Stimulated activated CD8-positive, alpha-beta memory T cell treated with anti-CD3 and anti-CD28 coated beads, Interleukin-7, amount 100 ng/mL, for 4 hours (primary cell): ENCODE measurements around the gene MEI4.
"Not testable (repeated sequence)": the region's sequence is repeated elsewhere in the genome, so short reads cannot be mapped to it uniquely, and the experiment has no call there.

Experiments used
- DNase-seq, 2 donors: peaks; one replicate each; pipeline ENCODE4 v3.0.0-alpha.2; 2020; ENCODE audit warnings: low read depth in 2 of 2

Gene MEI4

GRCh38 chr6:77815531-77815930 is 162.7 kb downstream of the MEI4 start:
- DNase-seq = no peak

- no peak for DNase-seq
These were observed 164.0 kb downstream of the MEI4 start for GRCh38 chr6:77816766-77817270.

DNA sequence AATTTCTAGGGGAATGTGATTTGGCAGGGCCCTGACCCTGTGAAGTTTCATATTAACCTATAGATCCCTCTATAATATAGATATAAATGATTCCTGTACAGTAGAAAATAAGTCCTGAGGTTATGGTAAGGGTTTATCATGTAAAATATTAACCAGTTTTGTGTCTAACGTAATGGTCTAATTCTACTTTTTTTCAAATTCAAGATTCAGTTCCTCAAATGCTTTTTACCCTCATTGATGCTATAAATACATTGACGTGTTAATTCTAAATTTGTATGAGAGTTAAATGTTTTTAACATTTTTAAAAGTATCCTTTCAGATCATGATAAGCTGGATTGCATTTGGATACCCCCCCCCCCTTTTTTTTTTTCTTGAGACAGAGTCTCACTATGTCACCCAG is 169.4 kb downstream of the MEI4 start:
- no peak for DNase-seq

DNA sequence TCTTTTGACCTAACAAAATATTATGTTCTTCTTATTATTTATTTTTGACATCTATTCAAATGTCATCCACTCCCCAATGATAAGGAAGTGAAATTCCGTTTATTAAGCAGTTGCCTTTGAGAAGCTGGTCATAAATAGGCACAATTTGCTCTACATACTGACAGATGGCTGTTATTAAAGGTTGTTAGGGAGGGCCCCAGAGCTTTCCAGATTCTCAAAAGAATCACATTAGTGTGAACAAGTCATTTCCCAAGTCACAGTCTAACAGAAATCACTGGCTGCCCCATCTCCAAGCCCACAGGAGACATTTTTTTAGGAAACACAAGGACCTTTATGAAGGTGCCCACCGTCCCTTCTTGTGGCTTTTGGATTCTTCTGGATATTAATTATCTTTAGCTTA is 172.4 kb downstream of the MEI4 start:
- DNase-seq = no peak

DNA sequence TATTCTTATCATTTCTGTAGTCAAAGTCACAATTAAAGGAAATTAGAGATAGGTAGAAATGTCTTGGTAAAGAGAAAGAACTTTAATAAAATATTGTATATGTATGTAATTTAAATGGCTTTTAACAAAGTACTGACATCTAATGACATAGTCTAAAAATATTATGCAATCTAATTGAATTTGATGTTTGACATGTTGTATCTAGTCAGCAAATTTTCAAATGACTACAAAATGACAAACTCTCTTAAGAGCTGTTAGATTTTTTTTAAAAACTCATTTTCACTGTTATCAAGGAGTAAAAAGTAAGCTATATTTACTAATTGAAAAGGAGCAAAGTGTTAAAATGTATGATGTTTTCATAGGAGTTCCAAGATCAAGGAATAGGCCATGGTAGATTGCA is 176.9 kb downstream of the MEI4 start:
- DNase-seq = no peak

DNA sequence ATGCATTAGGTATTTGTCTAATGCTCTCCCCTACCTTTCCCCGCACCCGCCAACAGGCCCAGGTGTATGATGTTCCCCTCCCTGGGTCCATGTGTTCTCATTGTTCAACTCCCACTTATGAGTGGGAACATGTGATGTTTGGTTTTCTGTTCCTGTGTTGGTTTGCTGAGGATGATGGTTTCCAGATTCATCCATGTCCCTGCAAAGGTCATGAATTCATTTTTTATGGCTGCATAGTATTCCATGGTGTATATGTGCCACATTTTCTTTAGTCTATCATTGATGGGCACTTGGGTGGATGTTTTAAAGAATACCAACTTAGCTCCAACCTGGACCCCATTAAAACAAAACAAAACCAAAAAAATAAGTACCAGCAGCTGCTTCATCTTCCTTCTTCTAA is 180.9 kb downstream of the MEI4 start:
- not testable (repeated sequence) for DNase-seq

DNA sequence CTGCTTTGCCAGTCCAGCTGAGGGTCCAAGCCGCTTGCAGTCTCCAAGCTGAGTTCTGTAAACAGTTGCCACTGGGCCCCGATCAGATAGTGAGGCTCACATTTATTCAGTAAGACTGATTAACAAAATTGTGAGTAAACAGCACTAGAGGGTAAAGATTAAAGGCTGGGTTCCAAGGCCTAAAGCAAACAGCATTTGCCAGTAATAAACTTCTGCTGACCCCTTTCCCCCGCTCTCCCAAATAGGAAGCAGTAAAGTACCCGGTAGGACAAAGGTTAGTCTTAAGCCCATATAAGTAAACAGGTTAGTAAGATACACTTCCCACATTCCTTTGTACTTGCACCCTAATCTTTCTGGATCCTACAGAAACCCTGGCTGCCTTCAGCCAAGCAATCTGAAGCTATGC is 181.8 kb downstream of the MEI4 start:
- DNase-seq = no peak

- no peak for DNase-seq
These were observed 184.4 kb downstream of the MEI4 start for GRCh38 chr6:77837034-77837784.

- no peak for DNase-seq
These were observed 186.5 kb downstream of the MEI4 start for GRCh38 chr6:77839292-77839691.

DNA sequence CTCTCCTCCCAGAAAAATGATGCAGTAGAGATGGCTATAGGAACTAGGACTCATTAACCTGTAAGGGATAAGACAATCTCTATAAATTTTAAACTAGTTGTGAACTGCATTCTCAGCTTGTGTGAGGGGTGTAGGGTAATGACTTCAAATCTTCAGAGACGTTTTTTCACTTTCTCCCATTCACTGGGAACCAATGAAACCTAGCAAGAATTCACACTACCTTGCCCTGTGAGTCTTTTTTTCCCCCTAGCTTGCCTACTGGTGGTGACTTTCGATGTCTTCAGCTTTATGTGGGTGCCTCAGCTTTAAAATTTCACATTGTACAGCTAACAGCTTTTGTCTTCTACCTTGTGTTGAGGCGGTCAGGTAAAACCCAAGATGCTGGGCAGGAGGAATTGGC is 192.0 kb downstream of the MEI4 start:
- no peak for DNase-seq

- no peak for DNase-seq
These were observed 200.6 kb downstream of the MEI4 start for GRCh38 chr6:77853401-77853800.

DNA sequence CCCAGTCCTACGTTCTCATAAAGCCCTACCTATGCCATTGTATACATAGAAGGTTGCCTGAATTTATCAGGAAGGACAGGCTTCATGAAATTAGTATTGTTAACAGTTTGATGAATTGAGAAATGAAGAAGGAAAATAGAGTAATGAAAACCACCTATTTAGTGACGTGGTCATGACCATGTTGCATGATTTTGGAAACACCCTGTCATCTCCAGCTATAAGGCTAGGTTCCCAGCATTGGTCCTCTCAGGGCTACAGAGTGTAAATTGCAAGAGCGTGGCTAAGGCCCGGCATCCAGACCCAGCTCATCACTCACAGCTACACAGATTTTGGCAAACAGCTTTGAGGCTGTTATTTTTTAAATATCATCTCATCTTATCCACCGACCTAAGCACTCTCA is 203.6 kb downstream of the MEI4 start:
- no peak for DNase-seq

- no peak for DNase-seq
These were observed 204.6 kb downstream of the MEI4 start for GRCh38 chr6:77857421-77857820.

GRCh38 chr6:77876300-77876699 is 223.5 kb downstream of the MEI4 start:
- DNase-seq = no peak

DNA sequence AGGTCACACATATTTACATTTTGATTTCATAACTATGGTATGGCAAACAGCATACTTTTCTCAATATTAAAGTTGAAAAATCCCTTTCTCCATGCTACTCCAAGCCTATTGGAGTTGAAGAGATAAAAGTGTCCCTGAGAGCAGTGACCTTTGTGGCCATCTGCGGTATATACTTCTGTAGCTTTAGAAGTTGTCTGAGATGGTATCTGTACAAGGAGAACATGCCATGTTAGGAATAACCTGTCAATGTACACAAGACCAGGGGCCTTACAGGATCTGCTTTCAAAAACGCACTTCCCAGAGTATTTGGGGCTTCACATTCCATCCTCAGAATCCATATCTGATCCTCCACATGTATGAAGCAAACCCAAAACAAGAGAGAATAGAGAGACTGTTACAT is 226.7 kb downstream of the MEI4 start:
- DNase-seq = no peak

DNA sequence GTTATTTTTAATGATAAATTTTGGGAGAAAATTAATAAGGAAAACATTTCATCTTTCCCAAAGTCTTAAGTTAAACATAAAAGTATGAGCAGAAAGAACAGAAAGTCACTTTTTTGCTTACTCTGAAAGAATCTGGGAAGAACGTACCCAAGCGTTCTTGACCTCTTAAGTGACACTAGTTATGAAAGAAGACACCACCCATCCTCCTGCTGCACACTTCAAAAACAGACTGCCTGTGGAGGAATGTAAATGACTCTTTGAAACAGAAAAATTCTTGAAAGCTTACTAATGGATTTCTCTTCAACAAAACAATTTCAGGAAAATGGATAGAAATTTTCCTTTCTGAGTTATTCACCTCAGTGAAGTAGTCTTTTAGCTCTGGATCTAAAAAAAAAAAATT is 227.7 kb downstream of the MEI4 start:
- DNase-seq = no peak

- DNase-seq = no peak
These were observed 231.0 kb downstream of the MEI4 start for GRCh38 chr6:77883851-77884250.

DNA sequence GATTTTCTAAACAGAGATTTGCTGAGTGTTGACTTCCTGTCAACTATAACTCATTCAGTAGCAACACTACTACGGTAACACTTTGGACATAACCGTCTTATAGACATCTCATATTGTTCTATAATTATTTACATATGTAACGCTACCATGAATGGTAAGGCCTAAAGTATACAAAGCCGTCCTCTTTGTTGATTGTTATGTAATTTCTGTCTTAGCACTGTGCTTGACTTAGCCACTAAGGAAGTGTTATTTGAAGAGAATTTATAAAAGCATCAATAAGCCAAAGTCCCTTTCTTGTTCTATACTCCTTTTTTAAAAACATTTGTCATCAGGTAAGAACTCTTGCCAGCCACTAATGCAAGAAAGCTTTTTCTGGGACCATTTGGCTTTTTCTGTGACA is 240.6 kb downstream of the MEI4 start:
- DNase-seq = no peak

DNA sequence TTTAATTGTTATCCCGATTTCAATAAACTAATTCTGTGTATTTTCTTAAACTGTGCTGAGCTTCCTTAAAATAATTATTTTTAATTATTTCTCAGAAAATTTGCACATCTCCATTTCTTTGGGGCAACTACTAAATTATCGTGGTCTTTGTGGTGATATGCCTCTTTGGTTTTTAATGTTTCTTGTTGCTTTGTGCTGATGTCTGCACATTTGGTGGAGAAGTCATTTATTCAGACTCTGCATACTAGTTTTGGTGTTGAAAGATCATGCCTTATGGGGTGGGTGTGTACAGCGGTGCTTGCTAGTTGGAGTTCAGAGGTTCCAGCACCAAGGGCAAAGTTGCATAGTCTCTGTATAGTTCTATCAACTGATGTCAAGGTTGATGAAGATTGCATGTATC is 253.2 kb downstream of the MEI4 start:
- DNase-seq = no peak

DNA sequence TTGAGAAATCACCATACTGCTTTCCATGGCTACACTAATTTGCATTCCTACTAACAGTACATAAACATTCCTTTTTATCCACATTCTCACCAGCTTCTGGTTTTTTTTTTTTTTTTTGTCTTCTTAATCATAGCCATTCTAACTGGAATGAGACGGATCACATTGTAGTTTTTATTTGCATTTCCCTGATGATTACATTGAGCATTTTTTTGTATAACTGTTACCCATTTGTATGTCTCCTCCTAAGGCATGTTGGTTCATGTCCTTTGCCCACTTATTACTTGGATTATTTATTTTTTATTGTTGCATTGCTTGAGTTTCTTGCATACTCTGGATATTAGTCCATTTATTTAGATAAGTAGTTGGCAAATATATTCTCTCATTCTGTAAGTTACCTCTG is 258.0 kb downstream of the MEI4 start:
- DNase-seq = no peak

GRCh38 chr6:77926198-77926751 is 273.4 kb downstream of the MEI4 start:
- no peak for DNase-seq

GRCh38 chr6:77930382-77930781 is 277.5 kb downstream of the MEI4 start:
- DNase-seq = no peak

- no peak for DNase-seq
These were observed 278.1 kb downstream of the MEI4 start for GRCh38 chr6:77930952-77931351.

- DNase-seq = no peak
These were observed 309.2 kb downstream of the MEI4 start for GRCh38 chr6:77962070-77962469.
